GM18907 (cell line): ENCODE measurements around the gene PPP2R5A.
"Not testable (repeated sequence)": the region's sequence is repeated elsewhere in the genome, so short reads cannot be mapped to it uniquely, and the experiment has no call there.

Experiments used
- ATAC-seq: cut with Tn5 transposase; IDR thresholded peaks from one replicate; pipeline ENCODE4 v1.9.1; 2021; ENCODE audit warnings: mild to moderate bottlenecking, moderate library complexity; ENCODE audit not compliant: unreplicated experiment

Gene PPP2R5A

GRCh38 chr1:212294983-212295382 lies 9.8 kb downstream of the PPP2R5A start:
- no peak for ATAC-seq

- ATAC-seq: no peak
Measured at GRCh38 chr1:212295579-212295978, 10.4 kb downstream of the PPP2R5A start.

GRCh38 chr1:212297338-212297737 lies 12.1 kb downstream of the PPP2R5A start:
- no peak for ATAC-seq

- no peak for ATAC-seq
Measured at GRCh38 chr1:212301580-212301979, 16.4 kb downstream of the PPP2R5A start.

- ATAC-seq: no peak
Measured at GRCh38 chr1:212302745-212303383, 17.7 kb downstream of the PPP2R5A start.

GRCh38 chr1:212305342-212305741 lies 20.1 kb downstream of the PPP2R5A start:
- no peak for ATAC-seq

- ATAC-seq: not testable (repeated sequence)
Measured at GRCh38 chr1:212305984-212306452, 20.8 kb downstream of the PPP2R5A start.

- ATAC-seq: no peak
Measured at GRCh38 chr1:212309967-212310366, 24.8 kb downstream of the PPP2R5A start.

- ATAC-seq: no peak
Measured at GRCh38 chr1:212310383-212310782, 25.2 kb downstream of the PPP2R5A start.

GRCh38 chr1:212311836-212312497 lies 26.8 kb downstream of the PPP2R5A start:
- ATAC-seq: no peak

GRCh38 chr1:212313616-212314015 lies 28.4 kb downstream of the PPP2R5A start:
- no peak for ATAC-seq

- ATAC-seq: no peak
Measured at GRCh38 chr1:212315184-212315583, 30.0 kb downstream of the PPP2R5A start.

GRCh38 chr1:212315907-212316306 lies 30.7 kb downstream of the PPP2R5A start:
- ATAC-seq: peak; percentile 60

- ATAC-seq: no peak
Measured at GRCh38 chr1:212317916-212318315, 32.7 kb downstream of the PPP2R5A start.

- ATAC-seq: not testable (repeated sequence)
Measured at GRCh38 chr1:212321031-212321430, 35.8 kb downstream of the PPP2R5A start.

GRCh38 chr1:212323066-212323465 lies 37.9 kb downstream of the PPP2R5A start:
- ATAC-seq: no peak

- ATAC-seq: no peak
Measured at GRCh38 chr1:212326541-212326940, 41.3 kb downstream of the PPP2R5A start.

- no peak for ATAC-seq
Measured at GRCh38 chr1:212328248-212328647, 43.0 kb downstream of the PPP2R5A start.

- ATAC-seq: no peak
Measured at GRCh38 chr1:212329105-212329504, 43.9 kb downstream of the PPP2R5A start.

GRCh38 chr1:212341090-212341489 lies 55.9 kb downstream of the PPP2R5A start:
- ATAC-seq: no peak

- ATAC-seq: no peak
Measured at GRCh38 chr1:212344905-212345304, 59.7 kb downstream of the PPP2R5A start.

- no peak for ATAC-seq
Measured at GRCh38 chr1:212346601-212347000, 61.4 kb downstream of the PPP2R5A start.
